SK-N-SH treated with all-trans-retinoic acid at 6 μM for 48 hours (cell line): ENCODE measurements around the gene CAPN13.
A peak's percentile ranks its signal among the peaks of the same experiment; 100 is the strongest.

Experiments used
- ATAC-seq: fragments of 200-7000 bp; cut with Tn5 transposase; 3 replicates; pipeline ENCODE4 v1.9.1; 2020; ENCODE audit warnings: mild to moderate bottlenecking, moderate library complexity
- BACH2 ChIP-seq: fragments of 250-450 bp; sonication (Bioruptor Pico); IDR thresholded peaks from 2 replicates; pipeline ENCODE4 v1.9.0; 2021; ENCODE audit warnings: mild to moderate bottlenecking, borderline replicate concordance
- CREB5 ChIP-seq: fragments of 250-450 bp; sonication (Bioruptor Pico); IDR thresholded peaks from 2 replicates; pipeline ENCODE4 v1.5.1; 2020; ENCODE audit warnings: low read depth, mild to moderate bottlenecking, moderate library complexity
- CSDC2 ChIP-seq: fragments of 250-450 bp; sonication (Bioruptor Pico); IDR thresholded peaks from 2 replicates; pipeline ENCODE4 v1.5.0; 2020; ENCODE audit warnings: mild to moderate bottlenecking, moderate library complexity
- CSRNP3 ChIP-seq: fragments of 250-450 bp; sonication (Bioruptor Pico); IDR thresholded peaks from 2 replicates; pipeline ENCODE4 v1.5.1; 2021; ENCODE audit warnings: mild to moderate bottlenecking, moderate library complexity
- ESRRG ChIP-seq: fragments of 250-450 bp; sonication (Bioruptor Pico); IDR thresholded peaks from 2 replicates; pipeline ENCODE4 v1.6.1; 2021; ENCODE audit warnings: mild to moderate bottlenecking
- GLIS3 ChIP-seq: fragments of 250-450 bp; sonication (Bioruptor Pico); IDR thresholded peaks from 2 replicates; pipeline ENCODE4 v1.5.0; 2020; ENCODE audit warnings: mild to moderate bottlenecking, moderate library complexity
- ISL1 ChIP-seq: fragments of 250-450 bp; sonication (Bioruptor Pico); IDR thresholded peaks from 2 replicates; pipeline ENCODE4 v2.1.2; 2022; ENCODE audit warnings: mild to moderate bottlenecking, moderate library complexity
- OSR1 ChIP-seq: fragments of 250-450 bp; sonication (Bioruptor Pico); IDR thresholded peaks from 2 replicates; pipeline ENCODE4 v1.8.0; 2022; ENCODE audit warnings: moderate library complexity, mild to moderate bottlenecking, inconsistent platforms
- PPARA ChIP-seq: fragments of 250-450 bp; sonication (Bioruptor Pico); IDR thresholded peaks from 2 replicates; pipeline ENCODE4 v1.5.0; 2020; ENCODE audit warnings: mild to moderate bottlenecking, borderline replicate concordance
- RARB ChIP-seq: fragments of 250-450 bp; sonication (Bioruptor Pico); IDR thresholded peaks from 2 replicates; pipeline ENCODE4 v1.8.0; 2021; ENCODE audit warnings: mild to moderate bottlenecking, moderate library complexity
- SNAI2 ChIP-seq: fragments of 250-450 bp; sonication (Bioruptor Pico); IDR thresholded peaks from 2 replicates; pipeline ENCODE4 v1.5.0; 2020; ENCODE audit warnings: mild to moderate bottlenecking, moderate library complexity
- TCF4 ChIP-seq: fragments of 250-450 bp; sonication (Bioruptor Pico); IDR thresholded peaks from 2 replicates; pipeline ENCODE4 v1.8.0; 2021; ENCODE audit warnings: mild to moderate bottlenecking, moderate library complexity, borderline replicate concordance
- TOX ChIP-seq: fragments of 250-450 bp; sonication (Bioruptor Pico); IDR thresholded peaks from 2 replicates; pipeline ENCODE4 v1.8.0; 2021; ENCODE audit warnings: mild to moderate bottlenecking, moderate library complexity, borderline replicate concordance
- ZC3H10 ChIP-seq: fragments of 250-450 bp; sonication (Bioruptor Pico); IDR thresholded peaks from 2 replicates; pipeline ENCODE4 v1.5.1; 2021; ENCODE audit warnings: mild to moderate bottlenecking, moderate library complexity
- ZFP3 ChIP-seq: fragments of 250-450 bp; sonication (Bioruptor Pico); IDR thresholded peaks from 2 replicates; pipeline ENCODE4 v1.5.0; 2020; ENCODE audit warnings: mild to moderate bottlenecking, moderate library complexity
- ZFP30 ChIP-seq: fragments of 450-650 bp; formaldehyde crosslinking; IDR thresholded peaks from 2 replicates; pipeline ENCODE4 v1.5.0; 2022; ENCODE audit warnings: mild to moderate bottlenecking, moderate library complexity
- ZNF565 ChIP-seq: fragments of 450-650 bp; formaldehyde crosslinking; conservative IDR thresholded peaks from 2 replicates; pipeline ENCODE4 v1.5.0; 2020; ENCODE audit warnings: low read depth, mild to moderate bottlenecking, moderate library complexity
- ZNF70 ChIP-seq: fragments of 450-650 bp; formaldehyde crosslinking; IDR thresholded peaks from 2 replicates; pipeline ENCODE4 v1.5.0; 2020; ENCODE audit warnings: mild to moderate bottlenecking, moderate library complexity
- ZNF8 ChIP-seq: fragments of 450-650 bp; formaldehyde crosslinking; IDR thresholded peaks from 2 replicates; pipeline ENCODE4 v1.5.0; 2020; ENCODE audit warnings: mild to moderate bottlenecking, moderate library complexity
- TF ChIP-seq, protein P1 (sequence below): fragments of 250-450 bp; sonication (Bioruptor Pico); IDR thresholded peaks from 2 replicates; pipeline ENCODE4 v1.8.0; 2020; ENCODE audit warnings: mild to moderate bottlenecking, moderate library complexity, borderline replicate concordance
- TF ChIP-seq, protein P2 (sequence below): fragments of 250-450 bp; sonication (Bioruptor Pico); IDR thresholded peaks from 2 replicates; pipeline ENCODE4 v1.8.0; 2021; ENCODE audit warnings: low read depth, mild to moderate bottlenecking, moderate library complexity, borderline replicate concordance

CAPN13 gene

DNA sequence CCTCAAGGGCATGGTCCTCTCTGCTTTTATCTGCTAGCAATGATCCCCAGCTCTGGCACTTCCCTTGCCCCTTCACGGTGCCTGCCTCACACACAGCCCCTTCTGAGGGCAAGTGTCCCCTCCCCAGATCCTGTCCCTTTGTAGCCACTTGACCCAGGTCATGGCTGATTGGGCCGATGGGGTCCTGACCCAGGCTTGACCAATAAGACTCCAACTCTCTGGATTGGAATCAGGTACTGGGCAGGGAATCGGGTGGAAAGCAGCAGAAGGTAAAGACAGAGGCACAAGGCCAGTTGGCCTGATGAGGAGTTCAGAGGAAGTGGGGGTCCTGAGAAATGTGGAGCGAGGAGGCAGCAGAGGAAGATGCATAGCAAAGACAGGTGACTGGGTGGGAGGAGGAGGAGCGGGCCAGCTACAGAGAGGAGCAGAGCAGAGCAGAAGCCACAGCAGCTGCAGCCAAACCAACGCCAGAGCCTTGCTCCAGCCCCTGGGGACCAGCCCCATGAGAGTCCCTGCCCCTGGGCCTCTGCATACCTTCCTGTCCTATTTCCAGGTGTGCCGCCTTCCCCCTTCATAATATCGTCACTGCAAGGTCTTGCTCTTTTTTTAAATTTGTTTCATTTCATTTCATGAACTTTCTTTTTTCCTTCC lies 39.1 kb downstream of the CAPN13 start (continued):
- TF ChIP-seq, protein P1, sequence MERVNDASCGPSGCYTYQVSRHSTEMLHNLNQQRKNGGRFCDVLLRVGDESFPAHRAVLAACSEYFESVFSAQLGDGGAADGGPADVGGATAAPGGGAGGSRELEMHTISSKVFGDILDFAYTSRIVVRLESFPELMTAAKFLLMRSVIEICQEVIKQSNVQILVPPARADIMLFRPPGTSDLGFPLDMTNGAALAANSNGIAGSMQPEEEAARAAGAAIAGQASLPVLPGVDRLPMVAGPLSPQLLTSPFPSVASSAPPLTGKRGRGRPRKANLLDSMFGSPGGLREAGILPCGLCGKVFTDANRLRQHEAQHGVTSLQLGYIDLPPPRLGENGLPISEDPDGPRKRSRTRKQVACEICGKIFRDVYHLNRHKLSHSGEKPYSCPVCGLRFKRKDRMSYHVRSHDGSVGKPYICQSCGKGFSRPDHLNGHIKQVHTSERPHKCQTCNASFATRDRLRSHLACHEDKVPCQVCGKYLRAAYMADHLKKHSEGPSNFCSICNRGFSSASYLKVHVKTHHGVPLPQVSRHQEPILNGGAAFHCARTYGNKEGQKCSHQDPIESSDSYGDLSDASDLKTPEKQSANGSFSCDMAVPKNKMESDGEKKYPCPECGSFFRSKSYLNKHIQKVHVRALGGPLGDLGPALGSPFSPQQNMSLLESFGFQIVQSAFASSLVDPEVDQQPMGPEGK: no peak
- TF ChIP-seq ZNF70 (CRISPR knock-in tag) (no peak), ZC3H10 (CRISPR knock-in tag) (no peak), PPARA (CRISPR knock-in tag) (no peak), TOX (CRISPR knock-in tag) (no peak), ISL1 (CRISPR knock-in tag) (no peak), BACH2 (CRISPR knock-in tag) (no peak), CSDC2 (CRISPR knock-in tag) (no peak)

DNA sequence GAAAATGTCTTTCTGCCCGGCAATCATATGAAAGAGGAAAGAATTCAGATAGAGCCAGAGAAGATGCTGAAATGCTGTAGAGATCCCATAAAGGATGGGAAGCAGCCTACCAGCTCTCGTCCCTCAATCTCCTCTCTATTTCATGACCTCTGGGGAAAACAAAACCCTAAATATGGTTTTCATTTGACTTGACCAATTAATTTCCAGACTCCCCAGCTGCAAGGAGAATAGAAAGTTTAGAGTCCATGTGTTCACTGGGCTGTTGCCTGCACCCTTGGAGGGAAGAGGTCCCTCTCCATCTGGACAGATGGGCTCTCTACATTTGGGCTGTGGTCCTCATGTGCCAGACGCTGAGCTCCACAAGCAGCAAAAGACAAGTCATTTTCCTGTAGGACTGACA lies 40.6 kb downstream of the CAPN13 start:
- no peak for ATAC-seq

GRCh38 chr2:30765876-30766470 lies 41.3 kb downstream of the CAPN13 start:
- ATAC-seq: no peak
- no peak for TF ChIP-seq TCF4 (CRISPR knock-in tag)
- no peak for TF ChIP-seq ZNF565 (CRISPR knock-in tag)
- no peak for TF ChIP-seq GLIS3 (CRISPR knock-in tag)
- TF ChIP-seq RARB: no peak
- no peak for TF ChIP-seq ESRRG (CRISPR knock-in tag)
- TF ChIP-seq ZFP3: no peak
- no peak for TF ChIP-seq ZFP30
- no peak for TF ChIP-seq BACH2 (CRISPR knock-in tag)
- TF ChIP-seq, protein P2, sequence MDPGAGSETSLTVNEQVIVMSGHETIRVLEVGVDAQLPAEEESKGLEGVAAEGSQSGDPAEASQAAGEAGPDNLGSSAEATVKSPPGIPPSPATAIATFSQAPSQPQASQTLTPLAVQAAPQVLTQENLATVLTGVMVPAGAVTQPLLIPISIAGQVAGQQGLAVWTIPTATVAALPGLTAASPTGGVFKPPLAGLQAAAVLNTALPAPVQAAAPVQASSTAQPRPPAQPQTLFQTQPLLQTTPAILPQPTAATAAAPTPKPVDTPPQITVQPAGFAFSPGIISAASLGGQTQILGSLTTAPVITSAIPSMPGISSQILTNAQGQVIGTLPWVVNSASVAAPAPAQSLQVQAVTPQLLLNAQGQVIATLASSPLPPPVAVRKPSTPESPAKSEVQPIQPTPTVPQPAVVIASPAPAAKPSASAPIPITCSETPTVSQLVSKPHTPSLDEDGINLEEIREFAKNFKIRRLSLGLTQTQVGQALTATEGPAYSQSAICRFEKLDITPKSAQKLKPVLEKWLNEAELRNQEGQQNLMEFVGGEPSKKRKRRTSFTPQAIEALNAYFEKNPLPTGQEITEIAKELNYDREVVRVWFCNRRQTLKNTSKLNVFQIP (CRISPR knock-in tag): no peak
- no peak for TF ChIP-seq SNAI2 (CRISPR knock-in tag)
- TF ChIP-seq, protein P1: no peak
- TF ChIP-seq OSR1 (CRISPR knock-in tag): no peak
- TF ChIP-seq ZNF8 (CRISPR knock-in tag): no peak
- TF ChIP-seq ZNF70 (CRISPR knock-in tag): no peak
- TF ChIP-seq CSRNP3 (CRISPR knock-in tag): no peak
- TF ChIP-seq PPARA (CRISPR knock-in tag): no peak
- TF ChIP-seq CREB5 (CRISPR knock-in tag): no peak

More for the DNA sequence above, 40.6 kb downstream of the CAPN13 start:
- peak; percentile 32; the same call in 1 of the 2 replicates for TF ChIP-seq TCF4 (CRISPR knock-in tag)
- no peak for TF ChIP-seq PPARA (CRISPR knock-in tag)
